GM04504 (cell line): Measurements from ENCODE around the gene LRRC8E.
"Not testable (repeated sequence)": the region's sequence is repeated elsewhere in the genome, so short reads cannot be mapped to it uniquely, and the experiment has no call there.

Experiments used
- DNase-seq: peaks from one replicate; pipeline ENCODE4 v3.0.0-alpha.2; 2012; ENCODE audit warnings: low read depth

LRRC8E gene

DNA sequence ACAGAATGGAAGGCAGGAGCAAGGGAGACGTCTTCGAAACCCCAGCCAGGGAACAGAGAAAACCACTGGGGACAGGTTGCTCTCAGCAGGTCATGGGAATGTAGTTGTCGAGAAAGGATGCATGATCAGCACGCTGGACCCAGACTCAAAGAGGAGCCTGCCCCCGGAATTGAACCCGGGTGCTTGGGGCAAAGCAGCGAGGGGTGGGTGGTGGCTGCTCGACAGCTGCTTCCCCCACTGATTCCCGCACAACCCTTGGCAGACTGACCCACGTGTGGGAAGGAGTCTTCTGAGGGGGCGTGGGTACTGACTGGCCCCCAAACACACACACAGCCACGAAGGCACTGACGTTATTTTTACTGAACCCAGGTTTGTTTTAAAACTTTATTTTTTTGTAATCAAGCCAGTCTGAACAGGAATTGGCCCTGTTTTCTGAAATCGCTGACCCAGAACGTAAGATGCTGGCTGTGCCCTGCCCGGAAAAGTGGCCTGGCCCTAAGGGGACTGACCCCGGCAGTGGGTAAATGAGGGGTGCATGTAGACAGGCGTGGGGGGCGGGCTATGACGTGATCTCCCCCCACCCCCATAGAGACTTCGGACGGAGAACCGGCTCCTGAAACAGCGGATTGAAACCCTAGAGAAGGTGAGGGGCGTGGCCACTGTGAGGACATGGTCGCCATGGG, 32.7 kb upstream of the LRRC8E start:
- no peak for DNase-seq

DNA sequence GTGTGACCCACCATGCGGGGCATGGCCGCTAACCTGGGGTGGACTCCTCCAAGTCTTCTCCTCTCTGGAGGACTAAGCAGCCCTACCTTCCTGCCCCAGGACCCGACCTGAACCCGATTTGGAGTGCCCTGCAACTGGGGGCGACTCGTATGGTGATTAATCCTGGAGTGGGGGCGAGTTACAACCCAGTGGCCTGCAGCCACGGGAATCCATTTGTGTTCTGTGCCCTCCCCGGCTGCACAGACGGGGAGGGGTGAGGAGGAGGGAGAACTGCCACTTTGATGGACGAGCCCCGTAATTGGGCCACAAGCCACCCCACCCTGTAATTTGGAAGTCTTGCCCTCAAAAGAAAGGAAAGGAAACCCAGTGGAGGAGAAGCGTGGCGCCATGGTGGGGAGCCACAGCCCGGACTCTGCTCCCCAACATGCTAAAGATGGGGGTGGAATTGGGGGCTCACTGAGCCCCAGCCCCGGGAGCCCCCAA, 32.2 kb upstream of the LRRC8E start:
- DNase-seq, result no peak

DNA sequence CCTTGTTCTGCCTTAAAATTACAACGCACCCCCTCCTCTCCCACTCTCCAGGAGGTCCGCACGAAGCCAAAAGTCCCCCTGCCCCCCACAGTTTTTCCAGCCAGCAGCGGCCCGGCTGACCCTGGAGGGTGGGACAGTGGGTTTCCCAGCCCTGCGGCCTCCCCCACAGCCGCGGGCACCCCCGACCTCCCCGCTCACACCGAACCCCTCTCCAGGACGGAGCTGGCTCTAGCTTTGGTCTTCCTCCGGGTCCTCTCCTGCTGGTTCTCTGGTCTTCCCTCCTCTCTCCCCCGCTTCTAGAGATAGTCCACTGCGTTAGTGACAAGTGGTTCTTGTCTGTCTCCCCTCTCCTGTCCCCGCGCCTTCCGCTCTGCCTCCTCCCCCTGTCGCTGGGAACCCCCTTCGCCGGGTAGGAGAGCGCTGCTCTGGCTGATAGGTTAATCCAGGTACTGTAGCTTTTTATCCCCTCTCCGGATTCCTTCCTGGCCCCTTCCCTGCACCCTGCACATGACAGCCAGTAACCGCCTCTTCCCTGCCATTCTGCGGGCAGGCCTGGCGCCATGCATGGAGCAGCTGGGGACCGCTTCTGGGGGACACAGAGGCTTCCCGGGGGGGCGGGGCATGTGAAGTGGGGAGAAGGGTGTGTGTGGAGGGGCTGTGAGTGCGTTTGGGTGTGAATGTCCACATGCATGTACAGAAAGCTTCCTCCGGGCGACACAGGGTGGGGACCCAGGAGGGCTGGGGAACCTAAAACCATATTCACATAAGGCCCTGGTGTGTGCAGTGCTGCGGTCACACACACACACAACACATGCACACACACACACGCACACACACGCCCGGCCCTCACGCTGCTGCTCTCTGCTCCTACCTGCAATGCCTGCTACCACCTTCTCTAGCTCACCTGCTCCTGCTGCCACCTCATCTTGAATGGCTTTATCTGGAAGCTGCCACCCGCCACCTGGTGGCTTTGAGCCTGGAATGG, 31.3 kb upstream of the LRRC8E start:
- no peak for DNase-seq

DNA sequence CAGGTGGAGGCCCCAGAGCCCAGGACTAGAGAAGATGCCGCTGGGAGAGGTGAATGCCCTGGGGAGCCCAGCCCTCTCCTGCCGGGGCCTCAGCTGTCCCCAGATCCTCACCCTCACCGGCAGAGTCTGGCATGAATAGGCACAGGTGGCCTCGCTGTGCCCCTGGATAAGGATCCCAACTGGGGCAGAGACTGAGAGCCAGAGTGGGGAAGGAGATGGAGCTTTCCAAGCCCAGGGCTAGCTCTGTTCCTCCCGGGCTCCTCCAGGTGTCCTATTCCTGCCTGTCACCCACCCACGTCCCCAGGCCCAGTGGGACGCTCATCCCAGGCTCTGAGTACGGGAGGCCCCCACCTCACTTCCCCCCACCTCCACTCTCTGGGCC, 30.6 kb upstream of the LRRC8E start:
- no peak for DNase-seq

DNA sequence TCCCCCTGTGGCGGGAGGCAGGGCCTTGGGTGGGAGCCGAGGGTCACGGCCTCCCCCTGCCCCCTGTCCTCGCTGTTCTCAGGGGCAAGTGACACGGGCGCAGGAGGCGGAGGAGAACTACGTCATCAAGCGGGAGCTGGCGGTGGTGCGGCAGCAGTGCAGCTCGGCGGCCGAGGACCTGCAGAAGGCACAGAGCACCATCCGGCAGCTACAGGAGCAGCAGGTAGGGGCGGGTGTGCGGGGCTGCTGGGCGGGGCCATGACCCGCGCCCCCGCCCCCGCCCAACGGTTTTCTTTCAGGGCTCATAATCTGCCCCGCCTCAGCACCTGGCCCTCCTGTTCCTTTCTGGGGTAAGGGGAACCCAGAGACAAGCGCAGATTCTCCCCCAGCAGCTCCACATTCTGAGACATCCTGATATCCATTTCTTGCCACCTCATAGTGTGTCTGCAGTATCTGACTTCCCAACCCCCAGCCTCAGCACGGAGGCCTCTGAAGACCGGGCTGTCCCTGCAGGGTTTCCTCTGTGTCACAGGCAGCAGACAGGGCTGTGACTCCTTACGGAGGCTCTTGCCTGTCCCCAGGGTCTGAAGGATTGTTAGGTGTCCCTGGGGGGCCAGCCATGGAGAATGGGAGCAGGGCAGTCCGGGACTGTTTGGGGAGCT, 30.1 kb upstream of the LRRC8E start:
- DNase-seq, result no peak

DNA sequence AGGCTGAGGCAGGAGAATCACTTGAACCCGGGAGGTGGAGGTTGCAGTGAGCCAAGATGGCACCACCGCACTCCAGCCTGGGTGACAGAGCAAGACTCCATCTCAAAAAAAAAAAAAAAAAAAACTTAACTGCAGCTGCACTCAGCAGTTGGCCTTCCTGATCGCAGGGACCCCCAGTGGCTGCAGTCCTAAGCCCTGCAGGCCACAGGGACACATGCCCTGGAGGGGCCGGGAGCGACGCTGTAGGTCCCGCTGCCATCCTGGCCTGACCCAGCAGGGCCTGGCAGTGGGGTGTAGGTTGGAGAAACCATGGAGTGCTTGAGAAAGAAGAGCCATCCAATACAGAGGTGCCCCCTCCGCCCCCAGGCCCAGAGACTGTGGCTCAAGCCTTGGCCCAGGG, 29.2 kb upstream of the LRRC8E start:
- DNase-seq, result not testable (repeated sequence)

DNA sequence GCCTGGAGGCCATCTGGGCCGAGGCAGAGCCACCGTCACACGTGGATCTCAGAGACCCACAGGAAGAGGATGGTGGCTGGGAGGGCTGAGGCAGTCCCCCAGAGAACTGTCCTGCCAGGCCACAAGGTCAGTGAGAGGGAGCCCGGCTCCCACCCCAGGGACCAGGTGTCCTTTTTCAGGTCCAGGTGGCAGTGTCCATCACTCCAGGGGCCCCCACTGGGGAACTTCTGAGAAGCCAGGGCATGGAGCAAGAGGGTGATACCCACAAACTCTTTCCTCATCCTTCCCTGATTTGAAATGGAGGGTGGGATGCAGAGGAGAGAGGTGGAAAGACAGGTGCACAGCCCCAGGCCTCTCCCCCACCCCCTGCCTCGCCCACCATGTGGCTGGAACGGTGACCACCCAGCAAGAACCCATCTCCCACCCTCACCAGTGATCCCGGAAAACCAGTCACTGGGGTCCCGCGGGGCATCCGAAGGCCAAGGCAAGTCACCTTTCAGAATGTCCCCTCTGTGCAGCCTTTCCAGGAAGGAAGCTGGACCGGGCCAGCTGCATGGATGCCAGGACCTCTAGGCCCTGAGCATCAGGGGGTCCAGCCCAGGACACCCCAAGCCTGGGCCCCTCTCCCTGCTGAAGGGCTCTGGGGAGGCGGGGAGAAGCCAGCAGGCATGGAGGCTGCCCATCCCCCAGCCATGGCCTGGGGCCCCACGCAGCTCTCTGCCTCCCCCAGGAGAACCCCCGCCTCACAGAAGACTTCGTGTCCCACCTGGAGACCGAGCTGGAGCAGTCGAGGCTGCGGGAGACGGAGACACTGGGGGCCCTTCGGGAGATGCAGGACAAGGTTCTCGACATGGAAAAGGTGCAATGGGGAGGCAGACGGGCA, 28.2 kb upstream of the LRRC8E start:
- DNase-seq, result no peak

DNA sequence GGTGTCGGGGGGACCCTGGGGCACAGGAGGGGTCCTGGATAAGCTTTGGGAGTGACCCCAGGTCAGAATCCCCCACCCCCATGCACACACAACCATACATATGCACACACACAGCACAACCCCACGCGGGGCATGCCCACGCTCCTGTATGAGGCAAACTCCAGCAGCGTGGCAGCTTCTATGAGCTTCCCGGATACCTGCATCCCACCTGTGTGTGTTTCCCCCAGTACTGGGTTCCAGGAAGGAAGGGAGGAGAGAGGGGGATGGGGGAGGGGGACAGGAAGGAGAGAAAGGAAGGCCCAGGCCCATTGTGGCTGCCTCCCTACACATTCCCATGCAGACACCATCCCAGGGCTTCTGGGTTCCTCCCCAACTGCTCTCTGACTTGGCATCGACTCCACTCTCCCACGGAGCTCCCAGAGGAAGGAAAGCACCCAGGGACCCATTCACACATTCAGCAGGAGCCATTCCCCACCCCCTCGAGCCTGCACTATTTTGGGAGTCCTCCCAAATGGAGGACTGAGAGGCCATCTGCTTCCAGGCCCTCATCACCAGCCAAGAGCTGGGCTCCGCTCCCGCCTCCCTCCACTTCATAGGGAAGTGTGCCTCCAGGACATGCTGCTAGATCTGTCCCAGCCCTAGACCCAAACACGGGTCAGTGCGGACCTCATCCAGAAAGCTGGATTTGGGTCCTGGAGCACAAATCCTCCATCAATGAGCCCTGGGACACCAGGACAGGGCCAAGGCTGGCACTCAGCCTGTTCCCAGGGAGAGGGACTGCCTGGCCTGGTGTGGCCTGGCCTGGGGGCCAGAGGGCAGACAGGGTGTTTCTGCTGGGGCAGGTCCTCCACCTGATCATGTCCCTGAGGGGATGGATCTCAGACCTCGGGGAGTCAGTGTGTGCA, 27.3 kb upstream of the LRRC8E start:
- no peak for DNase-seq

DNA sequence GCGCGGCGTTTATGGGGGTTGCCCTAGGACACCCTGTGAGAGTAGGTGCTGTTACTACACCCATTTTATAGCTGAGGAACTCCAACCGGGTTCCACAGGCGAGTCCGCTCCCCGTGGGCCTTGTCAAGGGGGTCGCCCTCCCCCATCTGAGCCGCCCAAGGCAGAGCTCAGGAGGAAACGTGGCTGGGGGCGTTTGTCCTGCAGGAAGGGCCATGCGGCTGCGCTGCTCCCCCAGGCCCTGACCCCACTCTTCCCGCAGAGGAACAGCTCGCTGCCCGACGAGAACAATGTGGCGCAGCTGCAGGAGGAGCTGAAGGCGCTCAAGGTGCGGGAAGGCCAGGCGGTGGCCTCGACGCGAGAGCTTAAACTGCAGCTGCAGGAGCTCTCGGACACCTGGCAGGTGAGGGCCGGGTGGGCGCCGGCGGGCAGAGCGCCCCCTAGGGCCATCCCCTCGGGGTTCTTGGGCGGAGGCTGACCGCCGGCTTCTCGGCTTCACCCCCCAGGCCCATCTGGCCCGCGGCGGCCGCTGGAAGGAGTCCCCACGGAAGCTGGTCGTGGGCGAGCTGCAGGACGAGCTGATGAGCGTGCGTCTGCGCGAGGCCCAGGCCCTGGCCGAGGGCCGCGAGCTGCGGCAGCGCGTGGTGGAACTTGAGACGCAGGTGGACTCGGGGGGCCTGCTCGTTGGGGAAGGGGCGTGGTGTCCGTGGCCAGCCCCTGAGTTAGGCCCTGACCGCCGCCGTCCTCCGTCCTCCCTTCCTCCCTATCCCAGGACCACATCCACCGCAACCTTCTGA, 26.5 kb upstream of the LRRC8E start:
- no peak for DNase-seq

DNA sequence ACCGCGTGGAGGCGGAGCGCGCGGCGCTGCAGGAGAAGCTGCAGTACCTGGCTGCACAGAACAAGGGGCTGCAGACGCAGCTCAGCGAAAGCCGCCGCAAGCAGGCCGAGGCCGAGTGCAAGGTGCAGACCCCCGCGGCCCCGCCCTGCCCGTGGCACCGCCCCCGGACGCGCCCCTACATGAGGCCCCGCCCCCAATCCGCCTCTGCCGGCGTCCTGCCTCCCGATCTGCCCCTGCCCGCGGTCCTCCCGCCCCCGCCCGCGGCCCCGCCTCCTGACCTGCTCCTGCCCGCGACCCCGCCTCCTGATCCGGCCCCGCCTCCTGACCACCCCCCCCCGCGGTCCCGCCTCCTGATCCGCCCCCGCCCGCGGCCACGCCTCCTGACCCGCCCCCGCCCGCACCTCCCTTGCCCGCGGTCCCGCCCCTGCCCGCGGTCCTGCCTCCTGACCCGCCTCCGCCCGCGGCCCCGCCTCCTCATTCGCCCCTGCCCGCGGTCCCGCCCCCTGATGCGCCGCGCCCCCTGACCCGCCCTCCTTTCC, 25.8 kb upstream of the LRRC8E start:
- no peak for DNase-seq

DNA sequence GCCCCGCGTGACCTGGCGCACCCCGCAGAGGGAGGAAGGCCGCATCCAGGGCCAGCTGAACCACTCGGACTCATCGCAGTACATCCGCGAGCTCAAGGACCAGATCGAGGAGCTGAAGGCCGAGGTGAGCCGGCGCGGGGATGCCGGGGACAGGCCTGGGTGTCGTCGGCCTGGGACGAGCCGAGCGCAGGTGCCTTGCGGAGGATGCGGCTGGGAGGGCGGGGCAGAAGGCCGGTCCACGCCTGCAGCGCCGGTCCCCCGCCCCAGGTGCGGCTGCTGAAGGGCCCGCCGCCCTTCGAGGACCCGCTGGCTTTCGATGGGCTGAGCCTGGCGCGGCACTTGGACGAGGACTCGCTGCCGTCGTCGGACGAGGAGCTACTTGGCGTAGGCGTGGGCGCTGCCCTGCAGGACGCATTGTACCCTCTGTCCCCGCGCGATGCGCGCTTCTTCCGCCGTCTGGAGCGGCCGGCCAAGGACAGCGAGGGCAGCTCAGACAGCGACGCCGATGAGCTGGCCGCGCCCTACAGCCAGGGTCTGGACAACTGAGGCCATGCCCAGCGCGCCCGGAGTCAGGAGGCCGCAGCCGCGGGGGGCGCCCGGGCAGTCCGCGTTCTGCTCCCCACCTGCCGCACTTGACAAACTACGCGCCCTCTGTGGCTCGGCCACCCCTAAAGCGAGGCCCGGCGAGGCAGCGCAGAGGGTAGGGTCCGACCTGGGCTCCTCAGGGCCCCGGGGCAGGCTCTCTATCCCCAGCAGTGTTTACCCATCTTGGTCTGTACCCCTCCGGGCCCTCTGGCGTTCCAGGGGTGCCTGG, 24.9 kb upstream of the LRRC8E start:
- no peak for DNase-seq

DNA sequence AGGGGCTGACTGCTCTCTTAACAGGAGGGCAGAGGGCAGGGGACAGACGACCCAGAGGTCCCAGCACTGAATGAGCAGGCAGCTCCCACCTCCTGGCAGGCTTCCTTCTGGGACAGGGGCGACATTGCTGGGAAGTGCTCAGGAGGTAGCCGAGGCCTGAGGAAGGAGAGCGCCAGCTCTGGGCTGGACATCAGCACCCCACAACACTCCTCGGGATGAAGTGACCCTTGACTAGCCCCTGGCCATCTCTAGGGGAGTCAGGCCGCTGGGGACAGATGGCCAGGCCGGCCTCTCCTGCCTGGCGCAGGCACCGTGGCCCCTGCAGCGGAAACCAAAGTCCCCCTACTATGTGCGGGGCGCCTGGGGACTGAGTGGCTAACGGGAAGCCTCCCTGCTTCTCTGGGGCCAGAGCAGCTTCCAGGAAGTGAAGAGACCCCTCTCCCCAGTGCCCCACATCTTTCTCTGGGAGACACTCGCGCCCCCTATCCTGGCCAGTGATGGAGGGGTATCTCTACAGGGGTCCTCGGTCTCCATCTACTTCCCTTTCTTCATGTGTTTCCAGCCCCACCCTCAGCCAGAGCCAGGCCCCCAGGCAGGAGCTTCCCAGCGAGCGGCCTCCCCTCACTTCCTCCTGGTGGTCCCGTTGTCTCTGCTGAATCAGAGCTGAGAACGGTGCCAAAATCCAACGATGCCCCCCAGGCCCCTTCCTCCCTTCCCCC, 24.2 kb upstream of the LRRC8E start:
- DNase-seq, result no peak

DNA sequence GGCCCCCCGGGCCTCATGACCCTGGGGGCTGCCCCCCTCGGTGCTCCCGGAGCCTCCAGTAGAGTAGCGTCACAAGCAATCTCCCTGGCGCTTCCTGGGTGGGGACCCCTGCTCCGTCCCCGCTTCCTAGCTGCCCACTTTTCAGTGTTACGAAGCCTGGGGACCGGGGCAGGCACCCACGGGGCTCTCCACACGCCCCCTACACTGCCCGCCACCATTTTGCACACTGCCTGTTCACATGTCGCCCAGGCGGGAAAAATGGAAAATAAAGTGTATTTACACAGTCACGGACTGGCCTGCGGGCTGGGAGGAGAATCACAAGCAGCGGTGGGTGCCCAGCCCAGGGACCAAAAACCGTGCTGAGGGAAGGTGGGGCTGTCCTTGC, 23.6 kb upstream of the LRRC8E start:
- DNase-seq, result no peak

DNA sequence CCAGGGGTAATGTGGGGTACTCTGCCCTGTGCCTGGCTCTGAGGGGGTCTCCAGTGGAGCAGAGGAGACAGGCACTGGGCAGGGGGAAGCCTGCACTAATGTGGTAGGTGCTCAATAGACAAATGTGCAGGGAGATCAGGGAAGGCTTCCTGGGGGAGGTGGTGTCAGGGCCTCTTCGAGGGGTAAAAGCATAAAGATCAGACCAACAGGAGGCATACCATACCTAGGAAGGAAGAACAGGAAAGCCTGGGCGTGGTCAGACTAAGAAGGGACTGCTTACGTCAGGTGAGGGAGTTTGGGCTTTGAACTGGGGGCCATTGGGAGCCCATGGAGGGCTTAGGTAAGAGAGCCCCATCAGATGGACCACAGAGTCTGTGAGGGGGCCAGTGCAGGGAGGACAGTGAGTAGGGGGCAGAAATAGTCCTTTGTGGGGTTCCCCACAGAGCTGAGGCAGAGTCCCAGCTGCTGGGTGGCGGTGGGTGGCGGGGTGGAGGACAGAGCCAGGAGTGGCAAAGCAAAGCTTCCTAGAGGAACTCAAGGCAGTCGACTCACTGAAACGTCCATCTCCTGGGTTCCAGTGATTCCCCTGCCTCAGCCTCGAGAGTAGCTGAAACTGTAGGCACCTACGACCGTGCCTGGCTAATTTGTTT, 22.9 kb upstream of the LRRC8E start:
- DNase-seq, result no peak

DNA sequence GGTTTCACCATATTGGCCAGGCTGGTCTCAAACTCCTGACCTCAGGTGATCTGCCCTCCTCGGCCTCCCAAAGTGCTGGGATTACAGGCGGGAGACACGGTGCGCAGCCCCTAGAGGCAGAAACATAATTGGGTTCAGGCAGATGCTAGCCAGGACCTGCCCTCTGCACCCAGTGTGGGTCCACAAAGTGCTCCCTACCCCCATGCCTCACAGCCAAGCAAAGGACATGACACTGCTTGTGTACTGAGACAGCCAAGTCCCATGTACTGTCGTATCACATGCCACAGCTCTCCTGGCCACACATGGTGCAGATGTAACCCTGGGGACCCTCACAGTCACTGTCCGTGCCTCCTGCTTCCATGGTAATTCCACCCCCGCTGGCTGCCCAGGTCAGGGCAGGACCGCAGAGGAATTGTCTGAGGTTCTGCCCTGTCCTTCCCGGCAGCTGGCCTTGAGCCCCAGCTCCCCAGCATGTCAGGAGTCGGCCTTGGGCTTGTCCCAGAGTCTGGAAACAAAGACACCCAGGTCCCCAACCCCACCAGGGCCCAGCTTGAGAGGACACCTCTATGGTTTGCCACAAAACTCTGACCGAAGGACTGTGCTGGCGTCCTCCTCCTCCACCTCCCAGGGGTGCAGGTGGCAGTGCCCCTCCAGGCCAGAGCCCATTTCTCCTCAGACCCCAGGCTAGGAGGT, 21.8 kb upstream of the LRRC8E start:
- no peak for DNase-seq

DNA sequence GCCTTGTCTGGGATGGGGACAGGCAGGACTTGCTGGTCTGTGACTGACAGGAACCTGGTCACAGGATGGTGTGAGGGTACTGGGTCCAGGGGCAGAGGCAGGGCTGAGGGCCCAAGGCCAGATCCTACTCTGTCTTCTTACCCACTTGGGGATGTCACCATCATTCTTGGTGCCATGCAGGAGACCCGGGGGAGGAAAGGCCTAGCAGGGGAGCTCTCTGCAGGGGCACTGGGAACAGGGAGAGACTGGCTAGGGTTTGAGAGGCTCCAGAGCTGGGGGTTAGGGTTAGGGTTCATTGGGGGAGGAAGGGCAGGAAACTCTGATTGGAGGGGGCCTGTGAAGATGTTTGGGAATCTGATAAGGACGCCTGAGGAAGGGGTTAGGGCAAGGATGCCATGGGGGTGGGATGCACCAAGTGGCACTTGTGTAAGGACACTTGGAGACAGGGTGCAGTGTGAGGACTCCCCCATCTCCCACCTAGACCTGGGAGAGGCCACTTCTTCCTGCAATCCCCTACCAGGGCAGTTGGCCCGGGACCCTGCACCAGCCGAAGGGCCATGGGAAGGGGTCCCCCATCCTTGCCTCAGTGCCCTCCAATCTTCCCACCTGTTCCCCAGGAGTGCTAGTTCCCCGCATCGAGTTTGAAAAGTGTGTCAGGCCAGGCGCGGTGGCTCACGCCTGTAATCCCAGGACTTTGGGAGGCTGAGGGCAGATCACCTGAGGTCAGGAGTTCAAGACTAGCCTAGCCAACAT, 21.0 kb upstream of the LRRC8E start:
- DNase-seq, result no peak
